ENCODE measurements around the gene STOM.

- TF ChIP-seq POLR2AphosphoS5 (IDR thresholded peaks at IDR 0.05) (peak; percentile 31 to 81 (median 53)), CTCF (IDR thresholded peaks at IDR 0.05) (no peak), POLR2A (IDR thresholded peaks at IDR 0.05) (no peak)
Measured at GRCh38 chr9:121362813-121363621, 7.0 kb downstream of the STOM start.
